T-helper 1 cell treated with Interleukin-12 subunit alpha and Interleukin-12 subunit beta and Interleukin-4 antibody, amounts not matched to agents 30 ng/mL and 1 ng/mL, for 36 hours (primary cell): ENCODE data around the gene NANS. TPM values are rescaled to one million over a fixed set of nuclear protein-coding genes. Genes with fewer than 3 reads are reported as not detected.
"Not testable (repeated sequence)": the region's sequence is repeated elsewhere in the genome, so short reads cannot be mapped to it uniquely, and the experiment has no call there.

ENCODE experiments used
- intact Hi-C: fragments of 100-400 bp; cut with micrococcal nuclease; formaldehyde crosslinking; loops from one replicate; pipeline ENCODE4 v1.15.1; 2024
- total RNA-seq: library from RNA; stranded (reverse); gene quantifications from 2 replicates; pipeline ENCODE4 v1.2.3, GENCODE V29; 2022

The NANS gene
- total RNA-seq, 1 donor from 2014 or later, result 59.5 TPM

DNA sequence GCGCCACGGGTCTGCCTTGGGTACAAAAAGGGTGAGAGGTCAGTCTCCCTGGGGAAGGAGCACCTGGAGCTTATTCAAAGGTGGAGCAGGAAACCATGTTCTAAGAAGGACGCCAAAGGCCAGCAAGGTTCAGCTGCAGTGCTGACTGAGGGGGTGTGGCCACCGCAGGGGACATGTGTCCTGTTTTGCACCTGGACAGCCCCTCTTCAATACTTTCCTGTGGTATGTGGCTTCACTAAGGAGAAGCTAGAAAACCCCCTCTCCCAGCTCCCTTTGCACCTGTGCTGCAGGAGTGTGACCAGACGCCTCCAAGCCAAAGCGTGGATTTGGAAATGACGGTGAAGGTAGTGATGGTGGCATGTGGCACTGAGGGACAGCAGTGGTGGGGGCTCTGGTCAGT, 38.9 kb downstream of the NANS start:
- intact Hi-C loops, result no loop called here

DNA sequence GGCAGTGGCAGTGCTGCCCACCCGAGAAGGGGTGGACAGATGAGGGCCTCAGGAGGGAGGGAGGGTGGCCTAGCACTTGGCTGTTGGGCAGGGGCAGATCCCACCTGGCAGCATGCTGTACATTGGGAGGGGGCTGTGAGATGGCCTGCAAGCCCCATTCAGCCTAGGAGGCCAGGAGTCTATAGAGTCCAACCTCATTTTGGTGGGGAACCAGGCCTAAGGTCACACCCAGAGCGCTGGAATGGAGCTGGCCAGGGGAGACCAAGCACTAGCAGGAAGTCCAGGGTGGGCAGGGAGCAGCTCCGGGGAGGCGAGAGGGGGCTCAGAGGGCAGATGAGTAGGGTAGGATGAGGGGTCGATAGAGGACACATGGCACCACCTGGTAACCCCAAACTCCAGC, 39.6 kb downstream of the NANS start:
- intact Hi-C loops, result no loop called here

- intact Hi-C loops, result loop anchor here (1.0 kb wide), 3 partner anchors 10 to 41 kb away; no protein-coding TSS in a partner anchor
Observed at GRCh38 chr9:98097836-98098235, 41.3 kb downstream of the NANS start.

GRCh38 chr9:98099346-98099745, 42.8 kb downstream of the NANS start:
- intact Hi-C loops, result no loop called here

GRCh38 chr9:98099898-98100297, 43.4 kb downstream of the NANS start:
- intact Hi-C loops, result loop anchor here (5.0 to 10.0 kb wide), 3 partner anchors 195 to 1683 kb away; partner anchors contain the start of genes XPA and ZNF367

- intact Hi-C loops, result loop anchor here (5.0 to 10.0 kb wide), 3 partner anchors 196 to 1683 kb away; partner anchors contain the start of genes XPA and ZNF367
Observed at GRCh38 chr9:98100456-98100855, 43.9 kb downstream of the NANS start.

GRCh38 chr9:98101416-98101815, 44.9 kb downstream of the NANS start:
- intact Hi-C loops, result loop anchor here (5.0 to 10.0 kb wide), 3 partner anchors 197 to 1684 kb away; partner anchors contain the start of genes XPA and ZNF367

GRCh38 chr9:98101868-98102273, 45.3 kb downstream of the NANS start:
- intact Hi-C loops, result loop anchor here (1.0 to 10.0 kb wide), 10 partner anchors 16 to 1685 kb away; partner anchors contain the start of genes ANP32B, NANS, TBC1D2 and TRMO

GRCh38 chr9:98104445-98104881, 47.9 kb downstream of the NANS start:
- intact Hi-C loops, result loop anchor here (5.0 to 10.0 kb wide), 3 partner anchors 200 to 1687 kb away; partner anchors contain the start of genes XPA and ZNF367

GRCh38 chr9:98105006-98105405, 48.5 kb downstream of the NANS start:
- intact Hi-C loops, result loop anchor here (10.0 kb wide), 1 partner anchor 200 kb away; no protein-coding TSS in a partner anchor

GRCh38 chr9:98107926-98108325, 51.4 kb downstream of the NANS start:
- intact Hi-C loops, result loop anchor here (1.0 to 10.0 kb wide), 4 partner anchors 10 to 203 kb away; no protein-coding TSS in a partner anchor

- intact Hi-C loops, result loop anchor here (1.0 to 10.0 kb wide), 4 partner anchors 10 to 204 kb away; no protein-coding TSS in a partner anchor
Observed at GRCh38 chr9:98108531-98109031, 52.0 kb downstream of the NANS start.

DNA sequence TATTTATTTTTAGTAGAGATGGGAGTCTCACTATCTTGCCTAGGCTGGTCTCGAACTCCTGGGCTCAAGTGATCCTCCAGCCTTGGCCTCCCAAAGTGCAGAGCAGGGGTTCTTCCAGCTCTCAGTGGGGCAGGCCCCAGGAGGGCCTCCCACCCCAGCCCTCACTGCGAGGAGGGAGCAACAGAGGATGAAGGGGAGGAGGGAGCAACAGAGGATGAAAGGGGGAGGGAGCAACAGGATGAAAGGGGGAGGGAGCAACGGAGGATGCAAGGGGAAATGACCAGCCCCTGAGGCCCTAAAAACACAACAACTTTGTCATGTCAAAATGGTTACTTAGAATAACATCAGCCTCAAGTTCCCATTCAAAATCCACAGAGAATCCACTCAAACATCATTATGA, 52.5 kb downstream of the NANS start:
- intact Hi-C loops, result loop anchor here (2.0 to 10.0 kb wide), 2 partner anchors 34 to 204 kb away; no protein-coding TSS in a partner anchor

DNA sequence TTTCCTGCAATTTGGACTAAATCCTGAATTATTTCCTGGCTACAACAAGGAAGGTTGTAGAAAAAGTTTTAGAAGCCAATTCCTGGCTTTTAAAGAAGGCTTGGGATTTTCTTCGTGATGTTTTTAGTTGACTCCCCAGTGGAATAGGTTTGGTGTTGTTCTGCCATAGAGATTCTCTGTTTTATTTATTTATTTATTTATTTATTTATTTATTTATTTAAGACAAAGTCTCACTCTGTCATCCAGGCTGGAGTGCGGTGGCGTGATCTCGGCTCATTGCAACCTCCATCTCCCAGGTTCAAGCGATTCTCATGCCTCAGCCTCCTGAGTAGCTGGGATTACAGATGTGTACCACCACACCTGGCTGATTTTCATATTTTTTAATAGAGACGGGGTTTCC, 60.6 kb downstream of the NANS start:
- intact Hi-C loops, result not testable (repeated sequence)

DNA sequence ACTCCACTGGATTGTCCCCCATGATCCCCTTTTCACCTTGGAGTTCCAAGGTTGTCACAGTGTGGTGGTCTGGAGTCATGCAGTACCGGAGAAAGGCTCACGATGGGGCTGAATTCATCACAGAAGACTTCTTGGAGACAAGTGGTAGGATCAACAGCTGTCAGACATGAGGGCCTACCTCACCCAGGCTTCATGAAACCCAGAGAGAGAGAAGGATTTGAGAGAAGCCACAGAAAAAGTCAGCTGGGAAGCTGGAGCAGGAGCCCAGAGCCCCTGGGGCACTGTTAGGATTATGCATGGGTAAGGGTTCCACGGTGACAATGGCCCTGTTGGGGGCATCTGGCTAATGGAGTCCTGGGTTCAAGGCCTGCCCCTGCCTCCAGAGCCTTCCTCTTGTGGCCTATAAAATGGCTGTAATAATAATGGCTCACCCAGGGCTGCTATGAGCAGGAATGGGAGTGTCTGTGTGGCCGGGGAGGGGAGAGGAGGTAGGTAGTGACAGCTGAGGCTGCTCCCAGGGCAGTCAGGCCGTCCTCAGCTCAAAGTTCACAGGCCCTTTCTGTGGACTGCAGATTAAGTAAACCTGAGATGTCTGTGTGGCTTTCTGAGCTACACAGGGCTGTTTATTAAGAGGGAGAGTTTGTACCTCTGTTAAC, 61.6 kb downstream of the NANS start:
- intact Hi-C loops, result loop anchor here (1.0 kb wide), 7 partner anchors 10 to 145 kb away; partner anchors contain the start of genes NANS and TBC1D2

GRCh38 chr9:98118640-98119601, 62.4 kb downstream of the NANS start, which contains the start of gene TRIM14:
TRIM14 (minus strand) TSS chr9:98119222; CDS start chr9:98119188, 34 bp downstream.
- intact Hi-C loops, result loop anchor here (1.0 kb wide), 7 partner anchors 11 to 144 kb away; partner anchors contain the start of genes NANS and TBC1D2

GRCh38 chr9:98120476-98120875, 63.9 kb downstream of the NANS start:
- intact Hi-C loops, result no loop called here

GRCh38 chr9:98121058-98121457, 64.5 kb downstream of the NANS start:
- intact Hi-C loops, result no loop called here

DNA sequence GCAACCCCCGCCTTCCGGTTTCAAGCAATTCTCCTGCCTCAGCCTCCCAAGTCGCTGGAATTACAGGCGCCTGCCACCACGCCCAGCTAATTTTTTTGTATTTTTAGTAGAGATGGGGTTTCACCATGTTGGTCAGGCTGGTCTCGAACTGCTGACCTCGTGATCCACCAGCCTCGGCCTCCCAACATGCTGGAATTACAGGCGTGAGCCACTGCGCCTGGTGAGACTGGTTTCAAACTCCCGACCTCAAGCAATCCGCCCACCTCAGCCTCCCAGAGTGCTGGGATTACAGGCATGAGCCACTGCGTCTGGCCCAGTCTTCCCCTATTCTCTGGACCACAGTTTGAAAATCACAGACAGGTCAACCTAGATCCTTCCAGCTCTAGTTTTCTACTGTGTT, 67.6 kb downstream of the NANS start:
- intact Hi-C loops, result not testable (repeated sequence)

DNA sequence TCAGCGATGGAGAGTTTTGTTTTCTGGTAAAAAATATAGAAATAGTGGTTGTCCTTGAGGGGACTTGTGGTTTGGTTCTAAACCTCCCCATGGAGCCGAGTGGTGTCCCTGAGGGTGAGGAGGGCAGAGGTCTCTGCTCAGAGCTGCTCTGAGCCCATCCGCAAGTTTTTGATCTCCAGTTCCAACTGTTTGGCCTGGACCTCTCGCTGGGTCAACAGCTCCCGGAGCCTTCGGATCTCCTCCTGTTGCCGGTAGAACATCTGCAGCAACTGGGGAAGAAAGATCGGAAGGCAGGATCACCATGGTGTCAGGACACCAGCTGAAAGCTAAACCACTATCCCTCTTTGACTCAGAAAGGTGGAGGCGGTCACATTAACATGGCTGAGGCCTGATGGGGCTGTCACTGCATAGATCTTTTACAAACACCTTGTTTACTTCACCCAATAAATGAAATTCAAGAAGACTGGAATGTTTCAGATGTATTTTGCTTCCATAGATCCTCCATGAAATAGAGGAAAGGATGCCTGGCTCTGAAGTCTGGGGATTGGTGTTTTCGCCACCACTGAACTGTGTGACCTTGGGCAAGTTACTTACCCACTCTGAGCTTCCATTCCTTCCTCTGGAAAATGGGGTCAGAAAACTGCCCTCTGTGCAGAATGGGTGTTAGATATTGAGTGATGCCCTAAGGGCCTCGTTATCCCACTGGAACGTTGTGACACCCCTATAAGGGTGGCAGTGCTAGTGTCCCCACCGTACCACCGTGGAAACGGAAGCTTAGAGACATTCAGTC, 68.3 kb downstream of the NANS start:
- intact Hi-C loops, result no loop called here
